Stimulated activated CD8-positive, alpha-beta memory T cell treated with anti-CD3 and anti-CD28 coated beads, Interleukin-12 subunit alpha, Interleukin-12 subunit beta, amount 100 ng/mL, for 1 hour (primary cell): ENCODE results near the gene FHL1.

ENCODE experiments used
- DNase-seq: peaks from one replicate; pipeline ENCODE4 v3.0.0-alpha.2; 2020; ENCODE audit warnings: low read depth

Gene FHL1

DNA sequence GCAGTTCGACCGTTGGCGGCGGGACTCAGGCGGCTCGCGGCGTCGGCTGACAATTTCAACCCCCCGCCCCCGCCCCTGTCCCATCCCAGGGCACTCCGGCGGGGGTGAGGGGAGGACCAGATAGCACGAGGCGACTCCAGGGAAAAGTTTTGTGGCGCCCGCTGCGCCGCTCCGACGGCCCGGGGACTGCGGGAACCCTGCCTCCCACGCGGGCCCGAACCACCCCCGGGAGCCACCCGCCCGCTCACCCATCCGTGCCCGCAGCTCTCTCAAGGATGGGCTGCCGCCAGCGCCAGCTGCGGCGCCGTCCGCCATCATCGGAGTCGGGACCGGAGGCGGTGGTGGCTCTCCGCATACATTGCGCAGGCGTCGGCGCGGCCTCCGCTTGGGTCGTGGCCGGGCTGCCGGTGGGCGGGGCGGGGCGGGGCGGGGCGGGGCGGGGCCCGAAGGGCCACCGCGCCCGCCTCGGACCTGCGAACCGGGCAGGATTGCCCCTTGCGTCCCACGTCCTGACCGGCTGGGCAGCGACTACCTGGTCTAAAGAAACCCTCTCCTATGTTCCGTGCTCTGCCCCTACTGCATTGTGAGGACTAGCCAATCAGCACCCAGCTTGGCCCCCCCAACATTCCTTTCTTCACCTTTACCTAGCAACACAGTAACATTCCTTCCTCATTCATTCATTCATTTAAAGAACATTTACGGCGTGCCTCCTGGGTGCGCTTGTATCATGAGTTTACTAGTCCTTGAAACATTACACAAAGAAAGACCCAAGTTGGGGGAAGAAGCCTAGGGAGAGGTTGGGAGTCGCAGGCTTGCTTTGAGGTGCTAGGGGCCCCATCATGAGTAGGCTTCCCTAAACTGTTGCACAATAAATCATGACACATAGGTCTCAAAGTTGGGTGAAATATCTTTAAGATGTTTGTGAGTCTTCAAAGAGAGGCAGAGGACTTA, 104.0 kb downstream of the FHL1 start, which contains the start of gene MAP7D3:
Gene MAP7D3, minus strand, starts transcription at position 360 of the 951 bp plus-strand sequence. Its CDS starts 42 bp downstream, at position 318.
- DNase-seq: peak; percentile 28

DNA sequence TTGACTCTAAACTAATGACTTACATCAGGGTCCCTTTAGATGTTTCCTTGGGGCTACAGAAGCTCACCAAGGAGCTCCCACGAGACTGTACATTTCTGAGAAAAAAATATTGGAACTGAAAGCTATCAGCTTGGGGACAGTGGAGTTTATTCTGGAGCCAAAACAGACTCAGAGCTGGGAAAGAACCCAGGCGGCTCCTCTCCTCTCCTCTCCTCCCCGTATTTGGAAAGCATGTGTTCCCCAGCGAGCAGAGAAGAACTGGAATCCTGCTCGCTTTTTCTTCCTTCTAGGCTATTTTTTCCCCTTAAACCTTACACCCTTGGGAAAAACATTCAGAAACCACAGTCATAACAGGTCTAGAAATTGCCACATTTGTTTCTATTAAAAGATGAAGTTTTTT, 108.2 kb downstream of the FHL1 start:
- no peak for DNase-seq

DNA sequence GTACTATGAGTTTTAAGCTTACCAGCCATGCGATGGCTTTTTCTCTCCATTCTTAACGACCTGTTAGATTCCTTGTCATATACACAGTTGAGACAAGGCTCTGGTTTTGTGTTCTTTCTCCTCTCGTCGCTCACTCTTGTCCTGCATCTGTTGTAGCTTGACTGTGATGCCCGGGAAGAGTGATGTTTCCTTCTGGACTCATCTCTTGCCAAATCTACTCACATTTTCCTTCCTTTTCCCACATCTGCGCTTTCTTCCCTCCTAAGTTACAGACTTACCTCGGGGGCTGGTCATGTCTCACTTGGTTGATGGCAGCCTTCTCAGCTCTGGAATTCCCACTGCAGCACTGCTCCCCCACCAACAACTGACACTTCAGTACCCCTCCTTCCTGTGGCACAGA, 108.7 kb downstream of the FHL1 start:
- no peak for DNase-seq

DNA sequence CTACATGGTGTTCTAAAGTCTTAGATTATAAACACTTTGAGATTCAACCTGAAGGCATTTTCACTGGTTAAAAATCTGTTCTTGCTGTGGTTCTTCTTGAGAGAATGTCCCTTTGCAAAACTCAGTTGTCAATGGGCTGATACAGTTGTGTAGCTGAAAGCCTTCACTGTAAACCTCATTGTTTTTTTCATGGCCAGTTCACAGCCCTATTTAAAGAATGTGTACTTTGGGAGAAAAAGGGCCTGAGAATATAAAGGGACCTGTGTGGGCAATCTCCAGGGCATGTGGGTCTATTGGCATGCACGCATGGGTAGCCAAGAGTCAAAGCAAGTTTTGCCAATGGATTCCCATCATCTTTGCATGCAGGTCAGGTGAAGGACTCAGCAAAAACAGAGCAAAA, 111.6 kb downstream of the FHL1 start:
- no peak for DNase-seq

DNA sequence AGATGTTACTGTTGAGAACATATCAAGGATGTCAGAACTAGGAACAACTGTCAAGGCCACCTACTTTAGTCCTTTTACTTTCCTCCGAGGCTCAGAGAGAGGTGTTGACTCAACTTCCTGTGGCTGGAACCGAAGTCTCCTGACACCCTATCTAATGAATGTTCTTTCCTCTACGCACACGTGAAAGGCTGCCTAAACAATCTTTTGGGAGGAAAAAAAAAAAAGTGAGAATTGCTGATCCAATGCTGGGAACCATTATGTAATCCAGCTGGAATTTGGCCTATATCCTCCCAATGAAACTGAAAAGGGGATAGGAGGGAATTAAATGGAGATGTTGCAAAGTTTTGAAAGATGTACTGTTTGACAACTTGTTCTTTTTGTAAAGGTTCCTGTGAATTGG, 112.2 kb downstream of the FHL1 start:
- DNase-seq: no peak

DNA sequence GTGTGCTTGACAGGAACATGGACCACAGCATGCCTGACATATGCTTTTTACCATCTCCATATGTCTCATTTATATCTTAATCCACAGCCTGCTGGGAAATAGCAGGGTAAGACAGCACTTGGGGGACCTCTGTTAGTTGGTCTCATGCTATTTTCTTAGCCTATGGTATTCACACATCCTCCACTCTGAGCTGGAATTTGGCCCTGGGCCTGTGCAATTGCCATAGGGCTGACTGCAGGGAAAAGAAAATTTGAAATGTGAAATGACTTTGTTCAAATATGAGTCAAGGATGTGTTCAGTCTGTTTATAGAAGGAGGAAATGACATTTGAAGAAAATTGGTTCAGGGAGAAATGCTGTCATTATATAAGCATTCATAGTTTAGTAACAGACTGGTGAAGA, 113.4 kb downstream of the FHL1 start:
- no peak for DNase-seq
